Kidney (tissue), 14 donors: ENCODE data around the gene NKTR. TPM values are rescaled to one million over a fixed set of nuclear protein-coding genes. Genes with fewer than 3 reads are reported as not detected.
A peak's percentile ranks its signal among the peaks of the same experiment; 100 is the strongest.
"Not testable (repeated sequence)": the region's sequence is repeated elsewhere in the genome, so short reads cannot be mapped to it uniquely, and the experiment has no call there.

Experiments used
- DNase-seq, 5 donors: peaks; one replicate each; pipeline ENCODE4 v3.0.0-alpha.2; 2013 to 2020
- FAIRE-seq: peaks from 2 replicates; lab custom pipeline; 2012; peaks lifted over from hg19 to GRCh38; lab: Jason Lieb, UNC
- H3K27ac ChIP-seq, 2 donors: one replicate each; pipeline ENCODE4 v1.7.0; 2013; ENCODE audit warnings: low read depth in 2 of 2, low read length in 2 of 2, inconsistent platforms in 1 of 2
- H3K27me3 ChIP-seq: one replicate; pipeline ENCODE4 v1.7.1; 2013; ENCODE audit warnings: low read length, inconsistent platforms; ENCODE audit not compliant: control insufficient read depth, insufficient read depth
- H3K36me3 ChIP-seq, 3 donors: one replicate each; pipeline versions ENCODE4 v1.7.0 to v1.7.1; 2013; ENCODE audit warnings: low read length in 3 of 3, control low read depth in 1 of 3, inconsistent platforms in 1 of 3; ENCODE audit not compliant: insufficient read depth in 3 of 3, control insufficient read depth in 2 of 3
- H3K4me1 ChIP-seq, 3 donors: one replicate each; pipeline versions ENCODE4 v1.7.0 to v1.7.1; 2013; ENCODE audit warnings: low read length in 3 of 3, inconsistent platforms in 1 of 3, low read depth in 1 of 3; ENCODE audit not compliant: control insufficient read depth in 2 of 3, insufficient read depth in 2 of 3
- H3K4me3 ChIP-seq, 3 donors: one replicate each; pipeline versions ENCODE4 v1.7.0 to v1.8.1; 2013; ENCODE audit warnings: low read length in 3 of 3, control low read depth in 1 of 3, inconsistent platforms in 1 of 3
- H3K9ac ChIP-seq, 3 donors: one replicate each; pipeline versions ENCODE4 v1.7.0 to v1.7.1; 2013; ENCODE audit warnings: low read length in 3 of 3, control low read depth in 1 of 3, inconsistent platforms in 1 of 3
- H3K9me3 ChIP-seq, 3 donors: one replicate each; pipeline versions ENCODE4 v1.7.0 to v1.7.1; 2013; ENCODE audit warnings: low read length in 3 of 3, control low read depth in 1 of 3, inconsistent platforms in 1 of 3; ENCODE audit not compliant: control insufficient read depth in 2 of 3, insufficient read depth in 1 of 3
- CTCF ChIP-seq: IDR thresholded peaks from 3 replicates; pipeline ENCODE4 v1.5.1; 2012; ENCODE audit warnings: mild to moderate bottlenecking, moderate library complexity, borderline replicate concordance; ENCODE audit not compliant: insufficient read depth; ENCODE audit errors: extremely low read depth
- intact Hi-C: fragments of 100-400 bp; cut with DNase I; formaldehyde crosslinking; loops from one replicate; pipeline ENCODE4 v1.11.1; 2022
- polyA plus RNA-seq: library from polyadenylated mRNA; stranded (reverse); fragments of 350-450 nt; fragmentation: Illumina TruSeq; extraction: RNeasy Lipid Tissue Mini Kit (QIAGEN cat#74804); gene quantifications from one replicate; pipeline ENCODE4 v1.2.3, GENCODE V29; 2014; ENCODE audit warnings: low read depth, low replicate concordance; ENCODE audit not compliant: insufficient read depth
- total RNA-seq: library from RNA; stranded (reverse); fragmentation: NEBNext Ultra II Directional; extraction: Animal tissue kit (Norgen Biotek cat#: 25700); gene quantifications from one replicate; pipeline ENCODE4 v1.2.1, GENCODE V29; 2021
- donor health status: control.
- donor health status: control.
- donor health status: control.
- donor health status: control.
- donor health status: control.
- donor health status: DM: yes; HTN: yes; CAD: no.
- donor health status: Normal renal cell carcinoma (clear cell type).

NKTR gene
- total and polyA plus RNA-seq, 2 donors from 2014 or later = 9.2 to 81.1 TPM

GRCh38 chr3:42578054-42578453 lies 22.4 kb upstream of the NKTR start:
- Histone ChIP-seq H3K4me1 (peaks cover 0 to 8% (median 0%) of the 10 kb centered on the region in 3 donors), H3K9ac (no peak overlapping the region), H3K27ac (no peak overlapping the region), H3K4me3 (no peak overlapping the region), H3K9me3 (peaks cover 0 to 11% (median 0%) of the 10 kb centered on the region in 3 donors), H3K27me3 (no peaks in the 10 kb centered on the region), H3K36me3 (peaks cover 0 to 2% (median 0%) of the 10 kb centered on the region in 3 donors)
- no peak for TF ChIP-seq CTCF
- DNase-seq (no peak), FAIRE-seq (no peak)
- intact Hi-C loops = no loop called here

DNA sequence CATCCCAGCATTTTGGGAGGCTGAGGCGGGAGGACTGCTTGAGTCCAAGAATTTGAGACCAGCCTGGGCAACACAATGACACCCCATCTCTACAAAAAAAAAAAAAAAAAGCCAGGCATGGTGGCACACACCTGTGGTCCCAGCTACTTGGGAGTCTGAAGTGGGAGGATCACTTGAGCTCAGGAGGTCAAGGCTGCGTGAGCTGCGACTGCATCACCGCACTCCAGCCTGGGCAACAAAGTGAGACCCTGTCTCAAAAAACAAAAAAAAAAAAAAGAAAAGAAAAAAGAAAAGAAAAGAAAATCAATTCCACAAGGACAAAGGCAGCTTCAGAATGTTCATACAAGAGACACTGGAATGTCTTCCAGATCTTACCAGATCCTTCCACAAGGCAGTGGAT lies 21.1 kb upstream of the NKTR start:
- H3K27ac ChIP-seq, DNase-seq, H3K4me3 ChIP-seq, intact Hi-C loops, H3K4me1 ChIP-seq, H3K27me3 ChIP-seq, H3K36me3 ChIP-seq, FAIRE-seq, H3K9ac ChIP-seq: not testable (repeated sequence)
- peaks cover 0 to 11% (median 0%) of the 10 kb centered on the region in 3 donors for H3K9me3 ChIP-seq

- peaks cover 0 to 8% (median 0%) of the 10 kb centered on the region in 3 donors for H3K4me1 ChIP-seq
- H3K27me3 ChIP-seq = no peaks in the 10 kb centered on the region
- H3K9ac ChIP-seq = peak overlapping the region; percentile 50 to 79 (median 74)
- H3K9me3 ChIP-seq = no peaks in the 10 kb centered on the region
- peak overlapping the region; percentile 80 to 87 (median 87) for H3K4me3 ChIP-seq
- FAIRE-seq (no peak), DNase-seq (no peak)
- no peak for TF ChIP-seq CTCF
- H3K27ac ChIP-seq = peak overlapping the region; percentile 85 to 88
- peaks cover 0 to 2% (median 0%) of the 10 kb centered on the region in 3 donors for H3K36me3 ChIP-seq
- intact Hi-C loops = no loop called here
Observed at GRCh38 chr3:42581400-42581708, 19.1 kb upstream of the NKTR start.

DNA sequence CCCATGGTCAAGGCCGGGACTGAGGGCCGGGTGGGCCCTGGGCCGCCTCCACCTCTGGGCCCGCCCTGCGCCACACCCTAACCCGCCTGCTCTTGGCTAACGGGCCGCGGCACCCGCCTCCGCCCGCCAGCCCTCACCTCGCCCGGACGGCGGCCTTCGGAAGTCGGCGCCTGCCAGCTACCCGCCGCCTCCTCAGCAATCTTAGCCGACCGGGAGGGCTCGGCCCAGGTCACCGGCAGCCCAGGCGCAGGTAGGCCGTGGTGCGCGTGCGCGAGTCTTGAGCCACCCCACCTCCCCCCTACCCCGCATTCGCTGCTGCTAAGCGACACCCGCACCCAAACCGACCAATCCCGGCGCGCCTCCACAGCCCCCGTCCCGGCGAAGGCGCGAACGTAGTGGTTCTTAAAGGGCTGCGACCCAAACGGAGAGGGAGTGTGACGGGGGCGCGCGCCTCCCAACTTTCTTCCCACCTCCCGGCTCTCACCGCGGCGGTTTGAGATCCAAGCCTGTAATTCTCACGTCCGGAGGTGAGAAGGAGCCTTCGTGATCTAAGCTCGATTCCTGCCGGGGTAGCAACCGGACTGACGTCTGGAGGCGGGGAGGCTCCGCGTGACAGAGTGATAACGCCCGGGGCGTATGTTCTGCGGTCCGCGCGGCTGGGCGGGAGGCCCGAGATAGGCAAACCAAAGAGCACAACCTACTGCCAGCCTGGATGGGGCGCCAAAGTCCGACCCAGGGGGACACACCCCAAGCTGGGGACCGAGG lies 18.6 kb upstream of the NKTR start, which contains the start of gene SEC22C:
TSS of gene SEC22C (minus strand) at position 259 of the 765 bp plus-strand sequence. CDS start 12,921 bp downstream, outside the sequence.
- H3K9ac ChIP-seq = peak within 1 kb of the TSS; percentile 63 to 79 (median 74)
- peaks cover 0 to 8% (median 0%) of the 10 kb centered on the region in 3 donors for H3K4me1 ChIP-seq
- no peaks in the 10 kb centered on the region for H3K27me3 ChIP-seq
- FAIRE-seq (no peak), DNase-seq (peak; percentile 97 to 98 (median 98))
- H3K36me3 ChIP-seq = peaks cover 0 to 2% (median 0%) of the 10 kb centered on the region in 3 donors
- intact Hi-C loops = no loop called here
- peak within 1 kb of the TSS; percentile 85 to 88 for H3K27ac ChIP-seq
- no peaks in the 10 kb centered on the region for H3K9me3 ChIP-seq
- peak within 1 kb of the TSS; percentile 80 to 87 (median 87) for H3K4me3 ChIP-seq
- no peak for TF ChIP-seq CTCF
